Astrocyte (in vitro differentiated cells and primary cell): Measurements from ENCODE around the gene FGA. TPM values are rescaled to one million over a fixed set of nuclear protein-coding genes. Genes with fewer than 3 reads are reported as not detected.

Experiments
- DNase-seq: peaks from one replicate; pipeline ENCODE4 v3.0.0-alpha.2; 2010; ENCODE audit warnings: low read depth
- FAIRE-seq: peaks from 2 replicates; lab custom pipeline; 2011; peaks lifted over from hg19 to GRCh38; lab: Jason Lieb, UNC
- H2AFZ ChIP-seq: 2 replicates; pipeline ENCODE4 v1.6.0; 2012; ENCODE audit warnings: low read depth, low read length, inconsistent platforms
- H3K27ac ChIP-seq: 2 replicates; pipeline ENCODE4 v1.5.1; 2011; ENCODE audit warnings: low read depth, low read length, inconsistent platforms
- H3K27me3 ChIP-seq: 2 replicates; pipeline ENCODE4 v1.6.0; 2011; ENCODE audit warnings: low read length, inconsistent platforms; ENCODE audit not compliant: insufficient read depth
- H3K36me3 ChIP-seq: 2 replicates; pipeline ENCODE4 v1.5.1; 2011; ENCODE audit warnings: low read length, inconsistent platforms; ENCODE audit not compliant: insufficient read depth
- H3K4me1 ChIP-seq: 2 replicates; pipeline ENCODE4 v1.5.1; 2011; ENCODE audit warnings: low read length, inconsistent platforms; ENCODE audit not compliant: insufficient read depth
- H3K4me2 ChIP-seq: 2 replicates; pipeline ENCODE4 v1.6.0; 2012; ENCODE audit warnings: low read length, inconsistent platforms
- H3K4me3 ChIP-seq: 2 replicates; pipeline ENCODE4 v1.5.1; 2011; ENCODE audit warnings: low read depth, mild to moderate bottlenecking, low read length, inconsistent platforms; ENCODE audit not compliant: insufficient read depth
- H3K79me2 ChIP-seq: 2 replicates; pipeline ENCODE4 v1.6.0; 2012; ENCODE audit warnings: mild to moderate bottlenecking, low read length, inconsistent platforms; ENCODE audit not compliant: insufficient read depth
- H3K9ac ChIP-seq: 2 replicates; pipeline ENCODE4 v1.6.0; 2012; ENCODE audit warnings: mild to moderate bottlenecking, low read length, inconsistent platforms
- H3K9me3 ChIP-seq: 2 replicates; pipeline ENCODE4 v1.5.1; 2012; ENCODE audit warnings: low read depth, mild to moderate bottlenecking, low read length, inconsistent platforms; ENCODE audit not compliant: insufficient read depth
- H4K20me1 ChIP-seq: 2 replicates; pipeline ENCODE4 v1.6.0; 2012; ENCODE audit warnings: low read length, inconsistent platforms; ENCODE audit not compliant: insufficient read depth
- H3K27ac Mint-ChIP-seq: one replicate; pipeline ENCODE4 v1.8.0; 2021; ENCODE audit warnings: mild to moderate bottlenecking, mixed read lengths; ENCODE audit not compliant: unreplicated experiment
- H3K27me3 Mint-ChIP-seq: one replicate; pipeline ENCODE4 v1.8.0; 2021; ENCODE audit warnings: low read depth, mixed read lengths; ENCODE audit not compliant: unreplicated experiment
- H3K36me3 Mint-ChIP-seq: one replicate; pipeline ENCODE4 v1.8.0; 2021; ENCODE audit warnings: low read depth, mixed read lengths; ENCODE audit not compliant: unreplicated experiment
- H3K4me1 Mint-ChIP-seq: one replicate; pipeline ENCODE4 v1.8.0; 2021; ENCODE audit warnings: low read depth, mixed read lengths; ENCODE audit not compliant: unreplicated experiment
- H3K4me3 Mint-ChIP-seq: one replicate; pipeline ENCODE4 v1.8.0; 2021; ENCODE audit warnings: mild to moderate bottlenecking, moderate library complexity, mixed read lengths; ENCODE audit not compliant: unreplicated experiment
- H3K9me3 Mint-ChIP-seq: one replicate; pipeline ENCODE4 v1.8.0; 2021; ENCODE audit warnings: mild to moderate bottlenecking, mixed read lengths; ENCODE audit not compliant: unreplicated experiment
- CTCF ChIP-seq: IDR thresholded peaks from 2 replicates; pipeline ENCODE4 v1.5.1; 2011; ENCODE audit warnings: low read depth, mild to moderate bottlenecking, inconsistent platforms, low read length, moderate library complexity; ENCODE audit not compliant: insufficient read depth
- EZH2 ChIP-seq: IDR thresholded peaks from 2 replicates; pipeline ENCODE4 v1.6.1; 2012; ENCODE audit warnings: mild to moderate bottlenecking, low read length, inconsistent platforms; ENCODE audit not compliant: insufficient read depth
- total RNA-seq: library from RNA; stranded (reverse); gene quantifications from 2 replicates; pipeline ENCODE4 v1.2.1, GENCODE V29; 2021

Gene FGA
- total RNA-seq, 1 donor from 2014 or later = not detected

GRCh38 chr4:154630324-154630723, 39.8 kb upstream of the FGA start:
- H3K27ac Mint-ChIP-seq = no peak overlapping the region
- H3K4me3 ChIP-seq = no peak overlapping the region
- no peaks in the 10 kb centered on the region for H3K36me3 Mint-ChIP-seq
- H3K36me3 ChIP-seq = no peaks in the 10 kb centered on the region
- no peak for FAIRE-seq
- no peak overlapping the region for H3K4me2 ChIP-seq
- DNase-seq = no peak
- no peaks in the 10 kb centered on the region for H3K9me3 ChIP-seq
- TF ChIP-seq CTCF = no peak
- TF ChIP-seq EZH2 = no peak
- no peak overlapping the region for H3K9ac ChIP-seq
- peaks cover 6% of the 10 kb centered on the region for H3K27me3 Mint-ChIP-seq
- peaks cover 21% of the 10 kb centered on the region for H3K27me3 ChIP-seq
- H3K79me2 ChIP-seq = no peaks in the 10 kb centered on the region
- H3K4me1 Mint-ChIP-seq = peaks cover 2% of the 10 kb centered on the region
- H3K9me3 Mint-ChIP-seq = no peaks in the 10 kb centered on the region
- H3K4me3 Mint-ChIP-seq = no peak overlapping the region
- H3K27ac ChIP-seq = no peak overlapping the region
- peaks cover 3% of the 10 kb centered on the region for H3K4me1 ChIP-seq
- H4K20me1 ChIP-seq = no peaks in the 10 kb centered on the region
- no peak overlapping the region for H2AFZ ChIP-seq

- H3K9ac ChIP-seq = peak overlapping the region; percentile 54
- Mint-ChIP-seq H3K9me3 (no peaks in the 10 kb centered on the region), H3K27me3 (peaks cover 10% of the 10 kb centered on the region), H3K4me3 (no peak overlapping the region), H3K4me1 (peaks cover 2% of the 10 kb centered on the region), H3K36me3 (no peaks in the 10 kb centered on the region), H3K27ac (no peak overlapping the region)
- no peaks in the 10 kb centered on the region for H4K20me1 ChIP-seq
- peak overlapping the region; percentile 84 for H2AFZ ChIP-seq
- peaks cover 3% of the 10 kb centered on the region for H3K4me1 ChIP-seq
- no peaks in the 10 kb centered on the region for H3K36me3 ChIP-seq
- TF ChIP-seq CTCF = peak; percentile 43
- no peak for TF ChIP-seq EZH2
- peaks cover 21% of the 10 kb centered on the region for H3K27me3 ChIP-seq
- peak; percentile 27 for DNase-seq
- H3K79me2 ChIP-seq = no peaks in the 10 kb centered on the region
- FAIRE-seq = no peak
- H3K27ac ChIP-seq = no peak overlapping the region
- H3K4me3 ChIP-seq = peak overlapping the region; percentile 29
- H3K9me3 ChIP-seq = no peaks in the 10 kb centered on the region
- peak overlapping the region; percentile 88 for H3K4me2 ChIP-seq
Measured at GRCh38 chr4:154626793-154627484, 36.4 kb upstream of the FGA start.

- no peak overlapping the region for H3K27ac ChIP-seq
- H3K9me3 Mint-ChIP-seq = no peaks in the 10 kb centered on the region
- no peak overlapping the region for H3K4me3 ChIP-seq
- H3K9me3 ChIP-seq = no peaks in the 10 kb centered on the region
- H3K27me3 Mint-ChIP-seq = peaks cover 8% of the 10 kb centered on the region
- H4K20me1 ChIP-seq = no peaks in the 10 kb centered on the region
- FAIRE-seq = no peak
- TF ChIP-seq EZH2 = no peak
- no peak for TF ChIP-seq CTCF
- no peaks in the 10 kb centered on the region for H3K36me3 Mint-ChIP-seq
- no peaks in the 10 kb centered on the region for H3K36me3 ChIP-seq
- no peak overlapping the region for H3K9ac ChIP-seq
- H3K27me3 ChIP-seq = peaks cover 12% of the 10 kb centered on the region
- no peak overlapping the region for H3K4me2 ChIP-seq
- H3K79me2 ChIP-seq = no peaks in the 10 kb centered on the region
- no peak overlapping the region for H3K4me3 Mint-ChIP-seq
- H3K4me1 ChIP-seq = peaks cover 3% of the 10 kb centered on the region
- H3K4me1 Mint-ChIP-seq = peaks cover 2% of the 10 kb centered on the region
- H2AFZ ChIP-seq = no peak overlapping the region
- H3K27ac Mint-ChIP-seq = no peak overlapping the region
- DNase-seq = no peak
Measured at GRCh38 chr4:154625971-154626370, 35.4 kb upstream of the FGA start.
